GM13976 (cell line): ENCODE data around the gene ANKRD7.

Experiments
- DNase-seq: peaks from one replicate; pipeline ENCODE4 v3.0.0; 2012; ENCODE audit warnings: low spot score
- CTCF ChIP-seq: IDR thresholded peaks from 2 replicates; pipeline ENCODE4 v1.5.1; 2012; ENCODE audit warnings: borderline replicate concordance, mild to moderate bottlenecking; ENCODE audit not compliant: insufficient read depth; ENCODE audit errors: extremely low read depth, missing control alignments, control extremely low read depth
- in situ Hi-C: fragments of 300-500 bp; cut with MboI; formaldehyde crosslinking; loops from one replicate; pipeline ENCODE4 v1.12.0; 2022; ENCODE audit warnings: low sequenced_read_pairs, mixed read lengths, inconsistent platforms; ENCODE audit not compliant: unreplicated experiment

ANKRD7 gene

GRCh38 chr7:118285358-118285757, 60.9 kb downstream of the ANKRD7 start:
- in situ Hi-C loops = no loop called here
- no peak for DNase-seq
- no peak for TF ChIP-seq CTCF

GRCh38 chr7:118286131-118286530, 61.6 kb downstream of the ANKRD7 start:
- DNase-seq = no peak

GRCh38 chr7:118288098-118288497, 63.6 kb downstream of the ANKRD7 start:
- in situ Hi-C loops = no loop called here
- DNase-seq = peak; percentile 2
- no peak for TF ChIP-seq CTCF

More at GRCh38 chr7:118286131-118286530, 61.6 kb downstream of the ANKRD7 start:
- TF ChIP-seq CTCF = no peak
- in situ Hi-C loops = no loop called here

- in situ Hi-C loops = no loop called here
- no peak for DNase-seq
- no peak for TF ChIP-seq CTCF
These were observed 65.0 kb downstream of the ANKRD7 start for GRCh38 chr7:118289476-118289875.
